Measurements from ENCODE around the gene UBAC2.

The UBAC2 gene

GRCh38 chr13:99384468-99384867, 183.8 kb downstream of the UBAC2 start:
- no peaks in the 10 kb centered on the region for H3K27me3 ChIP-seq (ENCODE audit: insufficient read depth, poor library complexity, severe bottlenecking)
- H3K4me1 ChIP-seq (ENCODE audit: insufficient read depth, poor library complexity, severe bottlenecking) = no peaks in the 10 kb centered on the region
- TF ChIP-seq, protein P1, sequence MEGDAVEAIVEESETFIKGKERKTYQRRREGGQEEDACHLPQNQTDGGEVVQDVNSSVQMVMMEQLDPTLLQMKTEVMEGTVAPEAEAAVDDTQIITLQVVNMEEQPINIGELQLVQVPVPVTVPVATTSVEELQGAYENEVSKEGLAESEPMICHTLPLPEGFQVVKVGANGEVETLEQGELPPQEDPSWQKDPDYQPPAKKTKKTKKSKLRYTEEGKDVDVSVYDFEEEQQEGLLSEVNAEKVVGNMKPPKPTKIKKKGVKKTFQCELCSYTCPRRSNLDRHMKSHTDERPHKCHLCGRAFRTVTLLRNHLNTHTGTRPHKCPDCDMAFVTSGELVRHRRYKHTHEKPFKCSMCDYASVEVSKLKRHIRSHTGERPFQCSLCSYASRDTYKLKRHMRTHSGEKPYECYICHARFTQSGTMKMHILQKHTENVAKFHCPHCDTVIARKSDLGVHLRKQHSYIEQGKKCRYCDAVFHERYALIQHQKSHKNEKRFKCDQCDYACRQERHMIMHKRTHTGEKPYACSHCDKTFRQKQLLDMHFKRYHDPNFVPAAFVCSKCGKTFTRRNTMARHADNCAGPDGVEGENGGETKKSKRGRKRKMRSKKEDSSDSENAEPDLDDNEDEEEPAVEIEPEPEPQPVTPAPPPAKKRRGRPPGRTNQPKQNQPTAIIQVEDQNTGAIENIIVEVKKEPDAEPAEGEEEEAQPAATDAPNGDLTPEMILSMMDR (IDR thresholded peaks at IDR 0.05; ENCODE audit: poor library complexity, severe bottlenecking) = no peak
- H3K9me3 ChIP-seq (ENCODE audit: severe bottlenecking) = no peaks in the 10 kb centered on the region
- H3K27ac ChIP-seq (ENCODE audit: poor library complexity, severe bottlenecking) = no peak overlapping the region
- no peak overlapping the region for H3K4me3 ChIP-seq (ENCODE audit: severe bottlenecking)
- H3K36me3 ChIP-seq (ENCODE audit: low read depth) = no peaks in the 10 kb centered on the region
- ATAC-seq (ENCODE audit: low read depth) (no peak), DNase-seq (ENCODE audit: low spot score) (no peak)

GRCh38 chr13:99385161-99385560, 184.5 kb downstream of the UBAC2 start:
- TF ChIP-seq, protein P1 (IDR thresholded peaks at IDR 0.05; ENCODE audit: poor library complexity, severe bottlenecking) = no peak
- no peaks in the 10 kb centered on the region for H3K36me3 ChIP-seq (ENCODE audit: low read depth)
- no peak overlapping the region for H3K4me3 ChIP-seq (ENCODE audit: severe bottlenecking)
- no peaks in the 10 kb centered on the region for H3K4me1 ChIP-seq (ENCODE audit: insufficient read depth, poor library complexity, severe bottlenecking)
- H3K27ac ChIP-seq (ENCODE audit: poor library complexity, severe bottlenecking) = no peak overlapping the region
- no peak for ATAC-seq (ENCODE audit: low read depth)
- DNase-seq (ENCODE audit: low spot score) = no peak
- H3K27me3 ChIP-seq (ENCODE audit: insufficient read depth, poor library complexity, severe bottlenecking) = no peaks in the 10 kb centered on the region
- no peaks in the 10 kb centered on the region for H3K9me3 ChIP-seq (ENCODE audit: severe bottlenecking)

DNA sequence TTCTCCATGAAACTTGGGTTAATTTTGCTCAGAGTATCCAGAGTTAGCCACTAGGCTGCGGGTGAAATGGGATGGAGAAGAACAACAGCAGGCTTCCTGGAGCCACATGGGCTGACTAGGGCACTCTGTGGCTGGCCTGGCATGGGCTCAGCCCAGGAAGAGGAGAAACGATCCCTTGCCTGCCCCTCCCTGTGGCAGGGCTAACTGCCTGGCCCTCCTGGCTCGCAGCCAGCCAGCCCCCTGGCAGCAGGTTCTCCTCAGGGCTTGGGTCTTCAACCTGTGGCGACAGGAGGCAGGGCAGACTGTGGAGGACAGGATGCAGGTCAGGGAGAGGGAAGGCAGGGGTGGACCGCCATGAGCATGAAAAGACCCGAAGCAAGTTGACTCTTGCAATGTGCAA, 185.3 kb downstream of the UBAC2 start:
- H3K4me1 ChIP-seq (ENCODE audit: insufficient read depth, poor library complexity, severe bottlenecking) = no peaks in the 10 kb centered on the region
- TF ChIP-seq, protein P1 (IDR thresholded peaks at IDR 0.05; ENCODE audit: poor library complexity, severe bottlenecking) = no peak
- ATAC-seq (ENCODE audit: low read depth) = no peak

GRCh38 chr13:99386495-99386894, 185.8 kb downstream of the UBAC2 start:
- DNase-seq (ENCODE audit: low spot score) (no peak), ATAC-seq (ENCODE audit: low read depth) (no peak)
- Histone ChIP-seq H3K4me3 (ENCODE audit: severe bottlenecking) (no peak overlapping the region), H3K36me3 (ENCODE audit: low read depth) (no peaks in the 10 kb centered on the region), H3K27me3 (ENCODE audit: insufficient read depth, poor library complexity, severe bottlenecking) (no peaks in the 10 kb centered on the region), H3K4me1 (ENCODE audit: insufficient read depth, poor library complexity, severe bottlenecking) (no peaks in the 10 kb centered on the region), H3K9me3 (ENCODE audit: severe bottlenecking) (no peaks in the 10 kb centered on the region), H3K27ac (ENCODE audit: poor library complexity, severe bottlenecking) (no peak overlapping the region)
- TF ChIP-seq, protein P1 (IDR thresholded peaks at IDR 0.05; ENCODE audit: poor library complexity, severe bottlenecking) = no peak

More for the DNA sequence above, 185.3 kb downstream of the UBAC2 start:
- DNase-seq (ENCODE audit: low spot score) = no peak
- H3K4me3 ChIP-seq (ENCODE audit: severe bottlenecking) = no peak overlapping the region
- H3K36me3 ChIP-seq (ENCODE audit: low read depth) = no peaks in the 10 kb centered on the region
- no peak overlapping the region for H3K27ac ChIP-seq (ENCODE audit: poor library complexity, severe bottlenecking)
- no peaks in the 10 kb centered on the region for H3K9me3 ChIP-seq (ENCODE audit: severe bottlenecking)
- H3K27me3 ChIP-seq (ENCODE audit: insufficient read depth, poor library complexity, severe bottlenecking) = no peaks in the 10 kb centered on the region

GRCh38 chr13:99386911-99387788, 186.5 kb downstream of the UBAC2 start:
- Histone ChIP-seq H3K27ac (ENCODE audit: poor library complexity, severe bottlenecking) (no peak overlapping the region), H3K4me3 (ENCODE audit: severe bottlenecking) (no peak overlapping the region), H3K36me3 (ENCODE audit: low read depth) (no peaks in the 10 kb centered on the region), H3K27me3 (ENCODE audit: insufficient read depth, poor library complexity, severe bottlenecking) (no peaks in the 10 kb centered on the region), H3K9me3 (ENCODE audit: severe bottlenecking) (no peaks in the 10 kb centered on the region), H3K4me1 (ENCODE audit: insufficient read depth, poor library complexity, severe bottlenecking) (no peaks in the 10 kb centered on the region)
- DNase-seq (ENCODE audit: low spot score) (no peak), ATAC-seq (ENCODE audit: low read depth) (no peak)
- TF ChIP-seq, protein P1 (IDR thresholded peaks at IDR 0.05; ENCODE audit: poor library complexity, severe bottlenecking) = peak; percentile 36
